Tibial nerve (tissue), 4 donors: ENCODE data around the gene FOXA2.
A peak's percentile ranks its signal among the peaks of the same experiment; 100 is the strongest.

Experiments used
- EP300 ChIP-seq, 2 donors: sonication (generic); formaldehyde crosslinking; IDR thresholded peaks; one replicate each; pipeline ENCODE4 v1.6.1; 2017; ENCODE audit warnings: antibody characterized with exemption in 2 of 2, mild to moderate bottlenecking in 1 of 2
- POLR2A ChIP-seq, 2 donors: fragments of 450-650 bp; IDR thresholded peaks; one replicate each; pipeline ENCODE4 v1.6.1; 2017; ENCODE audit warnings: antibody characterized with exemption in 2 of 2, mild to moderate bottlenecking in 2 of 2, moderate library complexity in 2 of 2
- TF ChIP-seq, protein P1 (sequence below), 5 experiments: fragments of 200-600 bp in 3 of 5; fragments of 450-650 bp in 2 of 5; sonication (generic) in 3 of 5; IDR thresholded peaks; one replicate each; pipeline ENCODE4 v1.5.1; 2016 to 2019; ENCODE audit warnings: antibody characterized with exemption in 5 of 5, mild to moderate bottlenecking in 3 of 5, moderate library complexity in 2 of 5

DNA sequence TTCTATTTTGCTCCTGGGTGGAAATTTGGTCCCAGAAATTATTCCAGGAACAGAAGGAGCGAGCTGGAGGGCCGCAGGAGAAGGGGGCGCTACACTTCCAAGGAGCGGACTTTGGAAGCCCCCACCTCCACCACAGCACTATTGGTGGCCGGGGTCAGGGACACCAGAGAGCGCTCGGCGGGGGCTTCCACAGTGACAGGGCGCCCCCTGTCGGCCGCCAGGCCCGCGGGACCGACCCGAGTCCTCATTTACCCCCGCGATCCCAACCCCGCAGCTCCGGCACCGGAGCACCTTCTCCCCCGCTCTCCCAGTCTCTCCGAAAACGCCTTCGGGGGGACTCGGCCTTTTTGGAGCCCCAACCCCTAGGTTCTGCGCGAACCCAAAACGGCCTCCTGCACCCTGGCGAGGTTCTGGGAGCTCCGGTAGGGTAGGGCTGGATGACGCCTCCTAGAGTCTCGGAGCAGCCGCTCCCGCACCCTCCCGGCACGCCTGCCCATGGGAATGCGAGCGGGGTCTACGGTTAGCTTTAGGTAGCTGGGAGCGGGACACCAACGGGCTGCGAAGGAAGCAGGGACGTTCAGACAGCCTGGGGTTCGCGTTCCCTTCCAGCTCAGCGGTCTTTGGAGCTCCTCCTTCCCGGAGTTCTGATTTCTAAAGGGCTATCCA lies 2.4 kb upstream of the FOXA2 start:
- TF ChIP-seq, protein P1, sequence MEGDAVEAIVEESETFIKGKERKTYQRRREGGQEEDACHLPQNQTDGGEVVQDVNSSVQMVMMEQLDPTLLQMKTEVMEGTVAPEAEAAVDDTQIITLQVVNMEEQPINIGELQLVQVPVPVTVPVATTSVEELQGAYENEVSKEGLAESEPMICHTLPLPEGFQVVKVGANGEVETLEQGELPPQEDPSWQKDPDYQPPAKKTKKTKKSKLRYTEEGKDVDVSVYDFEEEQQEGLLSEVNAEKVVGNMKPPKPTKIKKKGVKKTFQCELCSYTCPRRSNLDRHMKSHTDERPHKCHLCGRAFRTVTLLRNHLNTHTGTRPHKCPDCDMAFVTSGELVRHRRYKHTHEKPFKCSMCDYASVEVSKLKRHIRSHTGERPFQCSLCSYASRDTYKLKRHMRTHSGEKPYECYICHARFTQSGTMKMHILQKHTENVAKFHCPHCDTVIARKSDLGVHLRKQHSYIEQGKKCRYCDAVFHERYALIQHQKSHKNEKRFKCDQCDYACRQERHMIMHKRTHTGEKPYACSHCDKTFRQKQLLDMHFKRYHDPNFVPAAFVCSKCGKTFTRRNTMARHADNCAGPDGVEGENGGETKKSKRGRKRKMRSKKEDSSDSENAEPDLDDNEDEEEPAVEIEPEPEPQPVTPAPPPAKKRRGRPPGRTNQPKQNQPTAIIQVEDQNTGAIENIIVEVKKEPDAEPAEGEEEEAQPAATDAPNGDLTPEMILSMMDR (IDR thresholded peaks at IDR 0.05): peak in 4 of 5 experiments; percentile 29 to 40 (median 34)
- TF ChIP-seq POLR2A (IDR thresholded peaks at IDR 0.05) (no peak), EP300 (IDR thresholded peaks at IDR 0.05) (no peak)
